HG03039 (cell line): ENCODE data around the gene PLA2G2F.
"Not testable (repeated sequence)": the region's sequence is repeated elsewhere in the genome, so short reads cannot be mapped to it uniquely, and the experiment has no call there.

Experiments used
- ATAC-seq: cut with Tn5 transposase; IDR thresholded peaks from one replicate; pipeline ENCODE4 v1.9.1; 2021; ENCODE audit warnings: mild to moderate bottlenecking, moderate library complexity; ENCODE audit not compliant: unreplicated experiment

Gene PLA2G2F

GRCh38 chr1:20112279-20113000 lies 26.7 kb upstream of the PLA2G2F start:
- ATAC-seq, result no peak

- ATAC-seq, result no peak
These were observed 25.0 kb upstream of the PLA2G2F start for GRCh38 chr1:20114021-20114648.

GRCh38 chr1:20115479-20115878 lies 23.6 kb upstream of the PLA2G2F start:
- ATAC-seq, result no peak

GRCh38 chr1:20115916-20116315 lies 23.2 kb upstream of the PLA2G2F start:
- no peak for ATAC-seq

- no peak for ATAC-seq
These were observed 21.9 kb upstream of the PLA2G2F start for GRCh38 chr1:20117236-20117635.

GRCh38 chr1:20119347-20119746 lies 19.8 kb upstream of the PLA2G2F start, which contains the start of gene PLA2G2D:
Gene PLA2G2D (minus strand): TSS chr1:20119536. CDS start chr1:20119498, 38 bp downstream.
- ATAC-seq, result no peak

- ATAC-seq, result no peak
These were observed 18.3 kb upstream of the PLA2G2F start for GRCh38 chr1:20120796-20121195.

GRCh38 chr1:20123722-20124455 lies 15.2 kb upstream of the PLA2G2F start:
- ATAC-seq, result no peak

GRCh38 chr1:20124456-20125057 lies 14.6 kb upstream of the PLA2G2F start:
- ATAC-seq, result no peak

- no peak for ATAC-seq
These were observed 14.0 kb upstream of the PLA2G2F start for GRCh38 chr1:20125100-20125499.

GRCh38 chr1:20126041-20126805 lies 12.9 kb upstream of the PLA2G2F start:
- no peak for ATAC-seq

GRCh38 chr1:20126806-20127440 lies 12.2 kb upstream of the PLA2G2F start:
- ATAC-seq, result no peak

- not testable (repeated sequence) for ATAC-seq
These were observed 8.6 kb upstream of the PLA2G2F start for GRCh38 chr1:20130518-20130917.

GRCh38 chr1:20134995-20135394 lies 4.1 kb upstream of the PLA2G2F start:
- ATAC-seq, result no peak

- ATAC-seq, result no peak
These were observed 2.9 kb upstream of the PLA2G2F start for GRCh38 chr1:20136249-20136648.

GRCh38 chr1:20137055-20137454 lies 2.1 kb upstream of the PLA2G2F start:
- ATAC-seq, result no peak

GRCh38 chr1:20137604-20138003 lies 1.5 kb upstream of the PLA2G2F start:
- no peak for ATAC-seq

- ATAC-seq, result no peak
These were observed 777 bp upstream of the PLA2G2F start for GRCh38 chr1:20138346-20138745.

GRCh38 chr1:20139776-20140612 lies 871 bp downstream of the PLA2G2F start:
- no peak for ATAC-seq
